Epidermal melanocyte (primary cell): ENCODE measurements around the gene AKT1S1.
"Not testable (repeated sequence)": the region's sequence is repeated elsewhere in the genome, so short reads cannot be mapped to it uniquely, and the experiment has no call there.

Source experiments
- DNase-seq: peaks from one replicate; pipeline ENCODE4 v3.0.0; 2011; ENCODE audit warnings: low spot score; ENCODE audit not compliant: insufficient read length

The AKT1S1 gene

DNA sequence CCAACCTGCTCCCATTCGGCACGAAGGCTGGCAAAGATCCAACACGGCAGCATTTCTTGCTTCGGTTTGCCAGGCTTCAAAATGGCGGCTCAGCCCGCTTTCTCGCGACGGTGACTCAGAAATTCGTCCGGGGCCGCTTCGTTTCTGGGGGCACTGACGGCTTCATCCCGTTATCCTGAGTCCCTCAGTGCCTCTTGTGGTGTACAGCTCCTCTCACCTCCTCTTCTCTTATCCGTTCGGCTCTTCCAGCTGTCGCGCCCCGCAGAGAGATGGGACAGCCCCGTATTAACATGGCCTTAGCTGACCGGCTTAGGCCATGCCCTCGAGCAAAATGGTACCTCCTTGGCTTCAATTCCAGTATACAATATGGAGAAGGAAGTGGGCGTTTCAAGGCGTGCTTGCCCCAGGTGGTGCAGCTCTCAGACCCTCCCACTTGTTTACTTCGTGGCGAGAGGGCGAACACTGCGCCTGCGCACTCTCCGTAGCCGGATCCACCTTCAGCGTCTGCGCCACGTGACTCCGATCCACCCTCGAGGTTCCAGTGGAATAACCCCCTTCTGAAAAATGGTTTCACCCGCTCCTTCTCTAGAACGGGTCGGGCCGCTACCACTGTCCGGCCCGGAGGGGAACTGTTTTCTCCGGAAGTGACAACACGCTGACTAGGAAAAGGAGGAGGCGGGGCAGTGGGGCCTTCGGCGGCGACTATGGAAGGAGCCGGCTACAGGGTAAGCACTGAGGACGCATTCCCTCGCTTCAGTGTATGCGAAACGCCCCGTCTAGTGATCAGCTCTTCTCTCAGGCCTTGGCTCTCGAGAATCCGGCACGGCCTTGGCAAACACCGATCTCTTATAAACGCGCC lies at the start of gene AKT1S1, which contains the start of gene TBC1D17:
AKT1S1 (minus strand) TSS at position 336 of the 859 bp plus-strand sequence. CDS start 4,060 bp downstream, outside the sequence.
TBC1D17 (plus strand) TSS at position 683 of the 859 bp plus-strand sequence; CDS start at position 705, 22 bp downstream.
- DNase-seq, result peak; percentile 99

DNA sequence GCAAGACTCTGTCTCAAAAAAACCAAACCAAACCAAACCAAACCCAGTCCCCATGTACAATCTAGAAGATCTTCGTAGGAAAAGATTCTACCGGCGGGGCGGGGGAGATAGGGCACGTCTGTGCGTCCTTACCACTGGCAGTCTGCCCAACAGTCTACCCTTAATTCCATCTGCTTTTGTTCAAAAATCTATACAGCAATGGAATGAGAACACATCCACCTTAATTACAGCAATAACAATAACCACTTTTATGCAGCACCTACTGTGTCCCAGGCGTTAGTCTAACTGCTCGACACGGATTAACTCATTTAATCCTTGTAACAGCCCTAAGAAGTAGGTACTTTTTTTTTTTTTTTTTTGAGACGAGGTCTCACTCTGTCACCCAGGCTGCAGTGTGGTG lies 49.4 kb upstream of the AKT1S1 start:
- DNase-seq, result no peak

DNA sequence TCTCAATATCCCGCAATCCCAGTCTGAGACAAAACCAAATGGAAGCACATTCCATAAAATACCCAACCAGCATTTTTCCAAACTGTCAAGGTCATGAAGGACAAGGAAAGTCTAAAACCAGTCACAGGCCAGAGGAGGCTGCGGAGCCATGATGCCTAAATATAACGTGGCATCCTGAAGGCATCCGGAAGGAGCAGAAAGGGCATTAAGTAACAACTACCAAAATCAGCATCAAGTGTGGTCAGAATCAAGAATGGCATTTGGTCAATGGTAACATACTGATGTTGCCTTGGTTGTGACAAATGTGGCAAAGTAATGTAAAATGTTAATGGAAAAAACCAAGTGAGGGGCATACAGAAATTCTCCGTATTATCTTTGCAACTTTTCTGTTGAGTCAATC lies 48.3 kb upstream of the AKT1S1 start:
- DNase-seq, result no peak

DNA sequence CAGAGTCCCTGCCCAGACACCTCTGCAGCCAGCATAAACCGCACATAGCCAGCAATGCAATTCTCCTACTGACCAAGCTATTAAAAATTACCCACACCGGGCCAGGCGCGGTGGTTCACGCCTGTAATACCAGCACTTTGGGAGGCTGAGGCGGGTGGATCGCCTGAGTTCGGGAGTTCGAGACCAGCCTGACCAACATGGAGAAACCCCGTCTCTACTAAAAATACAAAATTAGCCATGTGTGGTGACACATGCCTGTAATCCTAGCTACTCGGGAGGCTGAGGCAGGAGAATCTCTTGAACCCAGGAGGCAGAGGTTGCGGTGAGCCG lies 47.7 kb upstream of the AKT1S1 start:
- not testable (repeated sequence) for DNase-seq

DNA sequence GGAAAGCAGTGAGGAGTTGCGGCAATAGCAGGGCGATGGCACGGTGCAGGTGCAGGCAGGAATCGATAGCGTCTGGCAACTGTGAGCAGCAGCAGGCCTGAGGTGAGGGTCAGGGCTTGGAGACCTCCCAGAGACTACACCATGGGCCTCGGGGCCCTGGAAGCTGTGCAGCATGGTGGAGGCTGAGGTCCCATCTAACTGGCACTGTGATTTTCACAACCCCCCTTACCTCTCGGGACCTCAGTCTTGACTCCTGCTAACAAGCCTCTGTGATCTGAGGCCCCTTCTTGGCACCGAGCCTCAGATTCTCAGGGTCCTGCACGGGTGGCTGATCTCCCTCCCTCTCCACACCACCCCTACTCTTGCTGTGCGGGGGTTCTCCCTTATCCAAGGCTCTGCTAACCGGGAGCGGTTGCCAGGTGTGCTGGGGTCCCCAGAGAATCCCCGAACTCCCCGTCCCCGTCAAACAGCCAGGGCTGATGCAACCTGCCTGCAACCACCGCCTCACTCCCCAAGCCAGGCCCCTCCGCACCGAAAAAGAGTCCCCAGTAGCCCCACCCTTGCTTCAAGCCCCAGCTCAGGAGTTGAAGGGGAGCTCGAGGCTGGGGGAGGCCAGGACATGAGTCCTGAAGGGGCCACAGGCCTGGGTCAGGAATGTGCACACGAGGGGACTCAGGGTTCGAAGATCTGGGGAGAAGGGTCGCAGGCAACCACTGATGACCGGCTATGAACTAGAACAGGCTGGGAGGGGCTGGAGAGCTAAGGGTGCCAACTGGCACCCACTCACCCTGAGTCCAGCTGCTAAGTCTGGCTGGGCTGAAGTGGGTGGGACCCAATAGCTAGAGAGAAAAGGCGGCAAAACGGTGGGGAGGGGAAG lies 47.1 kb upstream of the AKT1S1 start:
- no peak for DNase-seq

DNA sequence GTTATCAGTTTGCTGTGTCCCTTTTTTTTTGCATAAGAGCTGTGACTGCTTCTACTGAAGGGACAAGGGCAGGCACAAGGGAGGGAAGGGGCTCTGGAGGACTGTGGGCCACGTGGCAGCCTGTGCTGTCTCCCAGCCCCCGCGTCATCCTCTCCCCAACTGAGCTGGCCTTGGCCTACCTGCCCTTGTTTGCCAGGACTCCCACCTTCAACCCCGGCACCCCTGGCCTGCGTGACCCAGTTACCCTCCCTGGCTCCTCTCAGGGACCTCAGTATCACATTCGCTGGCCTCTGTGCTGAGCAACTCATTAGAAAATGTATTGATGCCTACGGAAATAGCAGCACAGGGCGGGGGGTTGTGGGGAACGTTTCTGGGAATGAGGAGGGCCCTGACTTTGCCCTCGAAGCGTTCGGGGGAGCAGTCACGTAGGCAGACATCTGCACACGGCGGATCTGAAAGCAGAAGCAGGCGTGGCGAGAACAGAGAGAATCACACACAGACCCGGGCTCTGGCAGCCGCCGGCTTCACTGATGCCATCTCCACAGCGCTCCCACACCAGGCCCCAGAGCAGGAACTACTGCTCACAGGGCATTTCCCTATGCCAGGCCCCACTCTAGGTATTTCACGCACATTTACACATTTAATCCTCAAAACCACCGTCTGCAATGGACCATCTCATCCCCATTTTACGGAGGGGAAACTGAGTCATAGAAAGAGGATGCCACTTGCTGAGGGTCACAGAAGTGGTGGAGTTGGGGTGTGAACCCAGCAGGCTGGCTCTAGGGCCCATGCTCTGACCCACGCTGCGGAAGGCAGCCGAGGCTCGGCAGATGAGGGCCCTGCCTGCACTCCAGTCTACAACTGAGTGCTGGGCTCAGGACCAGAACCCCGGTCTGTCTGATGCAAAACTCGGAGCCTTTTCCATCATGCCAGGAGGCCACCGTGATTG lies 46.2 kb upstream of the AKT1S1 start:
- DNase-seq, result no peak

DNA sequence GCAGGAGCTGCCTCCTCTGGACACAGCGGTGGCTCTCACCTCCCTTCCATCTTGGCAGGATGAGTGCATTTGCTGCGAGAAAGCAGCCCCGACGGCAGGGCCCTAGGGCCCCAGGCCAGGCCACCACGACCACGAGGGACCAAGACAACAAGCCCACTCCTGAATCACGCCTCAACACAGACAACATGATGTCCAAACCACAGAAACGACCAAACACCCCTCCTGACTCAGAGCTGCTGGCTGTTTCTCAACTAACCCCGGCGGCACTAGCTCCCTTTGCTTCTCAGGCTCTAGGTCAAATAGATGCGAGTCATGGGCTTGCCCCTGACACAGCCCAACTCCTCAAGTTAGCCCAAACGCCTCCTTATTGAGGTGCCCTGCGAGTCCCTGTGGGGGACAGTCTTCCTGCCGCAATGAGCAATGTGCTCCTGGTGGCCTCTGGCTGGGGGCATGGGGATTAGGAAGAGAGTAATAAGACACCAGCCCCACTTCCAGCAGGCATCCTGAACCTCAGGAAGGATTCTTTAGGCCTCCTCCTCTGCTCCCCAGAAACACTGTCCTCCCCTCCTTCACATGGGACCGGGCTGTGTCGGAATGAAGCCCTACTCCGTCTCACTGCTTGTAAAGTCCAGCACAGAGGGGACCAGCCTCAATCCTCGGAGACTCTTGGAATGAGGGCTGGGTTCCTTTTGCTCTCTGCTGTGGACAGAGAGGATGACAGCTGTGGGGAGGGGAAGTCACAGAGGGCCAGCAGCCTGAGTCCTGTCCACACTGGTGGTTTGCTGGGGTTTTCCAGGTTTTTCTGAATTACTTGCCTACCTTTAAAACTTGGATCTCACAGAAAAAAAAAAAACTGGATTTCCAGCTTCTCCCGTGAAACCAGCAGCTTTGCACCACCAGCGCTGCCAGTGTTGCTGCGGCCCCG lies 45.0 kb upstream of the AKT1S1 start:
- no peak for DNase-seq

DNA sequence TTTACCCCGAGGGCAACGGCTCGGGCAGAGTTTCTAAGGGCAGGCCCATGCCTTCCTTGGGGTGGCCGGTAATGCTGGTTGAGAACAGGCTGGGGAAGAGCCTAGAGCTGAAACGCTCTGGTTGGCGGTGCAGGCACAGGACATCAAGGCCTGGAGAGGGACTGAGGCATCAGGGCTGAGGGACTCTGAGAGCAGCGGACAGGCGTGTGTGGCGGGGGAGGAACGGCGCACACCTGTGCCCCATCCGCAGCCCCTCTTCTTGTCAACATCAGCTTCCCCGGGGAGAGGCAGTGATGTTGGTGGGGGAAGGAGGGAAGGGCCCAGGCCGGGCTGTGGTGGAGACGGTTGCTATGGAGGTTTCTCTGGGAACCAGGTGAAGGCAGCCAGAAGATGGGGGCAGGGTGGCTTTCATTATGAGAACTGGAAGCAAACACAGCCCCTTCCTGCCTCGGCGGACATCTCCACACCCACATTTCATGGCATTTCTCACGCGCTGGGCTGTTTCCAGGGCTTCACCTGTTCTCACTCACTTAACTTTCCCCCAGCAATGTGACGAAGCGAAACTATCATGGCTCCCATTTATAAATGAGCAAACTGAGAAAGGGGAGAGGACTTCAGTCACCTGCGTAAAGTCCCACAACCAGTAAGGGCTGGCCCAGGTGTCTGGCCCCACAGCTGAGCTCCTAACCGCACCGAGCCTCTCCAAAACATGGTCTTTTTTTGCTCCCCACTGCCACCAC lies 43.6 kb upstream of the AKT1S1 start:
- no peak for DNase-seq

DNA sequence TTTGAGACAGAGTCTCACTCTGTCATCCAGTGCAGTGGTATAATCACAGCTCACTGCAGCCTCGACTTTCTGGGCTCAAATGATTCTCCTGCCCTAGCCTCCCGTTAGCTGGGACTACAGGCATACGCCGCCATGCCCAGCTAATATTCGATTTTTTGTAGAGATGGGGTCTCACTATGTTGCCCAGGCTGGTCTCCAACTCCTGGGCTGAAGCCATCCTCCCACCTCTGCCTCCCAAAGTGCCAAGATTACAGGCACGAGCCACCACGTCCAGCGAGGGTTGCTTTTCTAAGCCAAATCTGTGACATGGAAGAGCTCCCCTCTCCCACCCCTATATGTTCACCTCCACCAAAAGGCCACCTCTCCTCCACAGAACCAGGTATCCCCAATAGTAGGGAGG lies 40.9 kb upstream of the AKT1S1 start:
- DNase-seq, result no peak

DNA sequence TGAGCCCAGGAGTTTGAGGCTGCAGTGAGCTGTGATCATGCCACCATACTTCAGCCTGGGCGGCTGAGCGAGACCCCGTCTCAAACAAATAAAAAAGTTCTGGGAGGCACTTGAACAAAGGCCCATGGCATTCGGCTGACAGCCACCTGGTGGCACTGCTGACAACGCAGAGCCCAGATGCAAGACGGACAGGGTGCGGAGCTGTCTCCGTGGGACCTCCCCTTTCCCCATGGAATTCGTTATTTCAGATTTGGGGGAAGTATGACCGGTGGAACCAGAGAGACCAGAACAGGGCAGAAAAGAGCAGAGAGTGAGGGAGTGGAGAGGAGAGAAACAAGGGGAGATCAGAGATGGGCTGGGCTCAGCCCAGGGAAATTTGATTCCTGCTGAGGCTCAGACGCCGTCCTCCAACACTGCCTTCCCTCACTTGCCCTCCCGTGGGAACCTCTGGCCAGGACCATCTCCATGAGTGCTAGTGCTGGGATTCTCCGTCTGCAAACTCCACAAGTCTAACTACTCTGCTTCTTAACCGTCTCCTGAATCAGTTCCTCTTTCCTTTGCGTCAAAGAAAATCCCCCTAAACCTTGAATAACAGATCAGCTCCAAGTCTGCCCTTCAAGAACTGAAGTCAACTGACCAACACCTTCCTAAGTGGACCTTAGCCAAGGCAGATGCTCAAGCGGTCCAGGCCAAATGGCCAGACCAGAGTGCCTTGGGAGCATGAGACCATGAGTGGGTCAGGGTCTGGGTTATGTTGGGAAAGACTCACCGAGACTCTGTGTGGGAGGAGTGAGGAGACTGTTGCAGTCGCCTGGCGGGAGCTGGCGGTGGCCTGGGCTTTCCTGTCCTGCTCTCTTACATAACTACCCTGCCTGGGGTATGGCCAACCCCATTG lies 39.9 kb upstream of the AKT1S1 start:
- DNase-seq, result no peak

DNA sequence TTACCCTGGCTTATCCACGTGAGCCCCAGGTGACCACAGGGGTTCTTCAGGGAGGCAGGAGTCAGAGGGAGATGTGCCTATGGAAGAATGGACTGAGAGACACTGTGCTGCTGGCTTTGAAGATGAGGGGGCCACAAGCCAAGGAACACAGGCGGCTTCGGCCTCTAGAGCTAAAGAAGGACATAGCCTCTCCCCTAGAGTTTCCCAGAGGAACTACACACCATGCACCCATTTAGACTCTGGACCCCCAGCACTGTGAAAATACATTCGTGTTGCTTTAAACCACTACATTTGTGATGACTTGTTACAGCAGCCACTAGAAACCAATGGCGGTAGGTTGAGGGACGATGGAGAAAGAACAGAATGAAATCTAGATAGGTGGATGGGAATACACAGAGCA lies 38.1 kb upstream of the AKT1S1 start:
- DNase-seq, result no peak

DNA sequence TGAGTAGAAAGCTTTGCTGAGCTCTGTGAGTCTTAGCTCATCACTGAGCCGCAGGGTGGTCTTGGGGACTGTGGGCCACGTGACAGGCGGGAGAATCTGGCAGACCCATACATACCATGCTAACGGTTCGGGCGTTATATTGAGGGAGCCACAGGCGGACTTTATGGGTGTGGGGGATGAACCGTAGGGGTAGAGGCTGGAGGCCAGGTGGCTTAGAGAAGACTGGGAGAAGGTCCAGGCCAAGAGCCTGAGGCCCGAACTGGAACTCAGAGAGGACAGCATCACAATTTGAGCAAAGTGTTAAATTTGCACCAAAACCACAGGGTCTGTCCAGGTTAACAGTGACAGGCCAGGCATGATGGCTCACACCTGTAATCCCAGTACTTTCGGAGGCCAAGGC lies 36.6 kb upstream of the AKT1S1 start:
- no peak for DNase-seq

DNA sequence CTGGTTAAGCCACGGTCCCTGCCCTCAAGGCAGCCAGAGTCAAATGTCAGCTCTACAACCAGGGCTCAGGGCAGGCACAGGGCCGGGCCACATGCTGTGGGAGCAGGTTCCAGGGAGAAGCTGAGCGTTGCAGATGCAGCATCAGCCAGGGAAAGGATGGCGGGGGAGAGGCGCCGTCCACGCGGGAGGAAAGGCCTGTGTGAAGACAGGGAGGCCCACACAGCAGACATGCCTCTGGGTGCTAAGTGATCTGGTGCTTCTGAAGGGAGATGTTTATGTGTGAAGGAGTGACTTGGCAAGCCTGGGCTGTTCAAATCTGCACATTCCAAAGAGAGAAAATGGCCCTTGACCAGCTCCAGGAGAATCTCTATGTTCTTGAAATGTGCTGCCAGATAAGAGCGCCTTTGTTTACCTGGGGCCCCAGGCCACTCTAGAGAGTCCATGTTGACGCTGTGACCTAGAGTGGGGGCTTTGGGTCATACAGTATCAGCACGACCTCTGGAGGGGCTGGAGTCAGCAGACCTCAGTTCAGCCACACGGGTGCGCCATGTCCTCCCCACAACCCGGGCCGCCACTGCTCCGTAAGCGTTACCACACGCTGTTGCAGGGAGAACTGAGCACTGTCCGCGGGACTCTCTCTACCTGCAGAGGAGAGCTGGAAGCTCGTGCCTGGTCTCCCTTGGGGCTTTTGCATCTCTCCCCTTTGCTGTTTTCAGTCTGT lies 36.0 kb upstream of the AKT1S1 start:
- DNase-seq, result no peak

DNA sequence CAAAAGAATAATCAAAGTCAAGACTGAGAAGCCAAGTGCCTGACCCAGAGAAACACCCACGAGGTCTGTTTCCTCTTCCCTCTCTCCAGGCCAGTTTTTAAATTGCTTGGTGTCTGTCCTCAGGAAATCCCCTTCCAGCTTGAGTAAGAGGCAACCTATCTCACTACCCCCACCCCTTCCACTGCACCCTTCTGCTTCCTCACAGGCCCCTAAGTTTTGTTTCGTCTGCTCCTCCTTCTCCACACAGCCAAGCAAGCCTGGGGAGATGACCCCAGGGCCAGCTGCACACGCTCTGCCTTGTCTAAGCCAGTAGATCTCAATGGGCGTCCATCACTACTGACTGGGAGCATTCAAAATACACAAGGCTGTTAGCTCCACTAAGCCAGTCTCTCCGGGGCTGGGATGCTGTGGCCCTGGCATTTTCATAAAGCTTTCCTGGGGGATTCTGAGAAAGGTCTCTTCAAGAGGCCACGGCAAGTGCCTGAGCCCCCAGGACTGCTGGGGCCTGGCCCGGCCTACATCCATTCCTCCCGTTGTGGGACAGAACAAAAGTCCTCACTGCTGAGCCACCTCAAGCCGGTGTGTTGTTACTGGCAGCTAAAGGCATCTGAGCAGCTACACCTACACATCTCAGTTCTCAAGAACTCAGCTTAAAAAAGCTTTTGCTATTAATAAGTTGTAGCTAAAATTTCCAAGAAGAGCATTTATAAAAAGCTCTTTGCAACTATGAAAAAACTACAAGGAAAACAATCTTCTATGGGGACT lies 34.4 kb upstream of the AKT1S1 start:
- DNase-seq, result no peak

DNA sequence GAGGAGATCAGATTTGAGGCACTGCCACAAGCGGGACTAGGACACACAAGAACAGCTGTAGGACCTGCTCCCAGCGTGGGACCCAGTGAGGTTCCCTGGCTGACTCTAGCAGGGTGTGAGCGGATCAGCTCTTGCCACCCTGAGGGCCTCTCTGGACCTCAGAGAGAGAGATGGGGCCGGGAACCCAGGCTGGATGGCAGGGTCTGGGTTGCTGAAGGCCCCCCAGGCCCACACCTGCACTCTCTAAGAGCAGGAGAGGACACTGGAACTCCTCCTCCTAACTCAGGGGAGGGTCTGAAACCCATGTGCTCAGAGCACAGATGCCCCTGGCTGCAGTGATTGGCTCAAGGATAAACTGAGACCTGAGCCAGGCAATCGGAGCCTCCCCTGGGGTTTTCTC lies 33.0 kb upstream of the AKT1S1 start:
- no peak for DNase-seq

DNA sequence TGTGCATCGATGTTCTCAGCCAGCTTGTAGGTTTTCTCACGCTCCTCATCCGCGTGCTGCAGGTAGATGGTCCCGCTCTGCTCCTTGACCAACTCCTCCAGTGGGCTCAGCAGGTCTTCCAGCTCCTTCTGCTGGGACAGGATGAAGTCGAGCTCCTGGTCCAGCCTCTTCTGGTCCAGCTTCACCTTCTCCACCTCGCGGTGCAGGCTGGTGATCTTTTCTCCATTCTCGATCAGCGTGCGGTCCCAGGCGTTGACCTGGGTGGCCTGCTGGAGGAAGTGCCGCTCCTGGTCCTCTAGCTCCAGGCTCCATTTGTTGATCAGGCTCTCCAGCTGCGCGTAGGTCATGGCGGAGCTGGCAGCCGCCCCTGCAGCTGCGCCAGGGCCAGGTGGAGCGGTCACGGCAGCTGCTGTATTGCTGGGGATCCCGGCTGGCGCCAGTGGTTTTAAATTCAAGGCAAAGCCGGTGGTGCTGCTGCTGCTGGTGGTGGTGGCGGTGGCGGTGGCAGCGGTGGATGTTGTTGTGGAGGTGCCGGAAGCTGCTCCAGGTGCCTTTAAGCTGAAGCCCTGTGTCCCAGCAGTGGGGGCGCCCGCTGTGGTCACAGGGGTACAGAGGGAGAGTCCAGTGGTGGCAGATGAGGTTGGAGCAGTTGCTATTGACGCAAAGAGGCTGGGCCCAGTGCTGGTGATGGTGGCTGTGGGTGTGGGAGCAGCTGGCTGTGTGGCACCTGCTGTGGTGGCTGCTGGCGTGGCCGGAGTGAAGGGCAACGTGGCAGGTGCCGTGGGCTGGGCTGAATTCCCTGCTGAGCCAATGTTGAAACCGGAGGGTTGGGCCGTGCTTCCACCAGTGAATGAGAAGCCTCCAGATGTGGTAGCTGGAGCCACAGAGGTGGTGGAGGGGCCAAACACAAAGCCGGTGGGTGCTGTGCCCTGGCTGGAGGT lies 31.6 kb upstream of the AKT1S1 start:
- DNase-seq, result no peak
